Keratinocyte (primary cell): ENCODE data around the gene LAMA3. TPM values are rescaled to one million over a fixed set of nuclear protein-coding genes. Genes with fewer than 3 reads are reported as not detected.

Experiments used
- DNase-seq: peaks from one replicate; pipeline ENCODE4 v3.0.0-alpha.2; 2011; ENCODE audit warnings: low read depth, missing footprints, low spot score
- FAIRE-seq: peaks from 2 replicates; lab custom pipeline; 2011; peaks lifted over from hg19 to GRCh38; lab: Jason Lieb, UNC
- H2AFZ ChIP-seq: 2 replicates; pipeline ENCODE4 v1.6.0; 2012; ENCODE audit warnings: low read length, control low read depth, inconsistent platforms; ENCODE audit not compliant: control insufficient read depth
- H3K27ac ChIP-seq: 2 replicates; pipeline ENCODE4 v1.5.1; 2011; ENCODE audit warnings: low read length; ENCODE audit not compliant: control insufficient read depth, insufficient read depth
- H3K27me3 ChIP-seq: 3 replicates; pipeline ENCODE4 v1.6.0; 2011; ENCODE audit warnings: low read length; ENCODE audit not compliant: control insufficient read depth, insufficient read depth; ENCODE audit errors: extremely low read depth
- H3K36me3 ChIP-seq, 2 experiments: 2 replicates in 1 of 2; 3 replicates in 1 of 2; pipeline ENCODE4 v1.5.1; 2011; ENCODE audit warnings: low read length in 2 of 2, mild to moderate bottlenecking in 1 of 2; ENCODE audit not compliant: control insufficient read depth in 2 of 2, insufficient read depth in 2 of 2; ENCODE audit errors: extremely low read depth in 1 of 2
- H3K4me1 ChIP-seq: 3 replicates; pipeline ENCODE4 v1.5.1; 2011; ENCODE audit warnings: low read length; ENCODE audit not compliant: control insufficient read depth, insufficient read depth; ENCODE audit errors: extremely low read depth
- H3K4me2 ChIP-seq: 3 replicates; pipeline ENCODE4 v1.6.0; 2011; ENCODE audit warnings: low read depth, low read length; ENCODE audit not compliant: control insufficient read depth, insufficient read depth; ENCODE audit errors: extremely low read depth
- H3K4me3 ChIP-seq, 3 experiments: fragments of 200-600 bp in 1 of 3; sonication (generic) in 1 of 3; 2 replicates in 2 of 3; 3 replicates in 1 of 3; pipeline ENCODE4 v1.5.1; 2011 to 2016; ENCODE audit warnings: low read length in 3 of 3, mild to moderate bottlenecking in 3 of 3, control low read depth in 2 of 3, inconsistent platforms in 1 of 3, low read depth in 1 of 3, mixed read lengths in 1 of 3, mixed run types in 1 of 3, moderate library complexity in 1 of 3; ENCODE audit not compliant: control insufficient read depth in 2 of 3, insufficient read depth in 2 of 3; ENCODE audit errors: extremely low read depth in 1 of 3
- H3K79me2 ChIP-seq: 2 replicates; pipeline ENCODE4 v1.6.0; 2012; ENCODE audit warnings: low read length; ENCODE audit not compliant: control insufficient read depth, insufficient read depth
- H3K9ac ChIP-seq: 3 replicates; pipeline ENCODE4 v1.6.0; 2011; ENCODE audit warnings: low read length; ENCODE audit not compliant: control insufficient read depth, insufficient read depth; ENCODE audit errors: extremely low read depth
- H3K9me1 ChIP-seq: 3 replicates; pipeline ENCODE4 v1.6.0; 2011; ENCODE audit warnings: low read length; ENCODE audit not compliant: control insufficient read depth, insufficient read depth; ENCODE audit errors: extremely low read depth
- H3K9me3 ChIP-seq: 2 replicates; pipeline ENCODE4 v1.5.1; 2012; ENCODE audit warnings: low read depth, low read length; ENCODE audit not compliant: control insufficient read depth
- H4K20me1 ChIP-seq: 3 replicates; pipeline ENCODE4 v1.6.0; 2011; ENCODE audit warnings: low read length; ENCODE audit not compliant: control insufficient read depth, insufficient read depth; ENCODE audit errors: extremely low read depth
- CTCF ChIP-seq, 3 experiments: IDR thresholded peaks in 1 of 3; conservative IDR thresholded peaks in 1 of 3; optimal IDR thresholded peaks in 1 of 3; 2 replicates in 2 of 3; 3 replicates in 1 of 3; pipeline versions ENCODE3 to v1.5.1; 2011; ENCODE audit warnings: low read length in 3 of 3, mild to moderate bottlenecking in 3 of 3, moderate library complexity in 2 of 3, control low read depth in 1 of 3, inconsistent platforms in 1 of 3; ENCODE audit not compliant: insufficient read depth in 2 of 3; ENCODE audit errors: extremely low read depth in 1 of 3
- EZH2 ChIP-seq: IDR thresholded peaks from one replicate; pipeline ENCODE4 v1.6.1; 2012; ENCODE audit warnings: inconsistent platforms, mild to moderate bottlenecking, low read length, moderate library complexity
- dilution Hi-C: fragments of 300-500 bp; cut with MboI; formaldehyde crosslinking; loops from one replicate; pipeline ENCODE4 v1.7.0; 2020; ENCODE audit warnings: low sequenced_read_pairs; ENCODE audit not compliant: extremely low pct_ligation_motif_present
- polyA plus RNA-seq, 5 experiments: library from polyadenylated mRNA; depleted of rRNA in 3 of 5; stranded (reverse) in 3 of 5; stranded (forward) in 1 of 5; unstranded in 1 of 5; fragments of >200 nt; gene quantifications; 1 replicate in 1 of 5; 2 replicates in 3 of 5; 3 replicates in 1 of 5; pipeline versions ENCODE4 v1.2.1 to v1.2.3, GENCODE V29; 2011 to 2012; ENCODE audit warnings: missing spikeins in 2 of 5, low read depth in 1 of 5, low replicate concordance in 1 of 5

The LAMA3 gene
- polyA plus RNA-seq, 1 donor (not counting 4 experiments of a cell fraction or from before 2014, with no cell fraction given), result 1,944 TPM

GRCh38 chr18:23943104-23943503 is 253.9 kb downstream of the LAMA3 start:
- no peaks in the 10 kb centered on the region for H3K9me3 ChIP-seq
- dilution Hi-C loops, result no loop called here
- no peak for TF ChIP-seq CTCF (optimal IDR thresholded peaks at IDR 0.05 in 1 of 3, IDR thresholded peaks at IDR 0.05 in 1 of 3, conservative IDR thresholded peaks at IDR 0.05 in 1 of 3; ENCODE audit: extremely low read depth in 1 of 3, insufficient read depth in 2 of 3, low read length in 3 of 3)
- TF ChIP-seq EZH2, result no peak
- H2AFZ ChIP-seq, result no peak overlapping the region
- no peak overlapping the region for H3K4me3 ChIP-seq
- H3K27me3 ChIP-seq, result no peaks in the 10 kb centered on the region
- peaks cover 56 to 76% of the 10 kb centered on the region in 2 experiments for H3K36me3 ChIP-seq
- no peaks in the 10 kb centered on the region for H3K9me1 ChIP-seq
- no peaks in the 10 kb centered on the region for H3K79me2 ChIP-seq
- no peak overlapping the region for H3K27ac ChIP-seq
- peaks cover 22% of the 10 kb centered on the region for H4K20me1 ChIP-seq
- no peak for DNase-seq
- FAIRE-seq, result peak; percentile 60
- H3K4me2 ChIP-seq, result no peak overlapping the region
- no peaks in the 10 kb centered on the region for H3K4me1 ChIP-seq
- H3K9ac ChIP-seq, result no peak overlapping the region

- TF ChIP-seq EZH2 (no peak), CTCF (optimal IDR thresholded peaks at IDR 0.05 in 1 of 3, IDR thresholded peaks at IDR 0.05 in 1 of 3, conservative IDR thresholded peaks at IDR 0.05 in 1 of 3; ENCODE audit: extremely low read depth in 1 of 3, insufficient read depth in 2 of 3, low read length in 3 of 3) (no peak)
- Histone ChIP-seq H3K9me1 (no peaks in the 10 kb centered on the region), H3K36me3 (peaks cover 58 to 73% of the 10 kb centered on the region in 2 experiments), H3K27me3 (no peaks in the 10 kb centered on the region), H3K4me1 (no peaks in the 10 kb centered on the region), H3K27ac (no peak overlapping the region), H3K79me2 (no peaks in the 10 kb centered on the region), H3K9me3 (no peaks in the 10 kb centered on the region), H3K4me3 (no peak overlapping the region), H4K20me1 (peaks cover 22% of the 10 kb centered on the region), H3K9ac (no peak overlapping the region), H2AFZ (no peak overlapping the region), H3K4me2 (no peak overlapping the region)
- dilution Hi-C loops, result no loop called here
- DNase-seq, result no peak
- FAIRE-seq, result no peak
Observed at GRCh38 chr18:23943903-23944624, 254.8 kb downstream of the LAMA3 start.
